Myocyte (in vitro differentiated cells): ENCODE measurements around the gene SGK1. TPM values are rescaled to one million over a fixed set of nuclear protein-coding genes. Genes with fewer than 3 reads are reported as not detected.
"Not testable (repeated sequence)": the region's sequence is repeated elsewhere in the genome, so short reads cannot be mapped to it uniquely, and the experiment has no call there.

Source experiments
- DNase-seq: peaks from one replicate; pipeline ENCODE4 v3.0.0-alpha.2; 2012; ENCODE audit warnings: low read depth
- total RNA-seq: library from RNA; depleted of rRNA; stranded (reverse); fragments of >200 nt; gene quantifications from 2 replicates; pipeline ENCODE4 v1.2.3, GENCODE V29; 2014

Gene SGK1
- total RNA-seq, 1 donor from 2014 or later = 28.0 TPM

DNA sequence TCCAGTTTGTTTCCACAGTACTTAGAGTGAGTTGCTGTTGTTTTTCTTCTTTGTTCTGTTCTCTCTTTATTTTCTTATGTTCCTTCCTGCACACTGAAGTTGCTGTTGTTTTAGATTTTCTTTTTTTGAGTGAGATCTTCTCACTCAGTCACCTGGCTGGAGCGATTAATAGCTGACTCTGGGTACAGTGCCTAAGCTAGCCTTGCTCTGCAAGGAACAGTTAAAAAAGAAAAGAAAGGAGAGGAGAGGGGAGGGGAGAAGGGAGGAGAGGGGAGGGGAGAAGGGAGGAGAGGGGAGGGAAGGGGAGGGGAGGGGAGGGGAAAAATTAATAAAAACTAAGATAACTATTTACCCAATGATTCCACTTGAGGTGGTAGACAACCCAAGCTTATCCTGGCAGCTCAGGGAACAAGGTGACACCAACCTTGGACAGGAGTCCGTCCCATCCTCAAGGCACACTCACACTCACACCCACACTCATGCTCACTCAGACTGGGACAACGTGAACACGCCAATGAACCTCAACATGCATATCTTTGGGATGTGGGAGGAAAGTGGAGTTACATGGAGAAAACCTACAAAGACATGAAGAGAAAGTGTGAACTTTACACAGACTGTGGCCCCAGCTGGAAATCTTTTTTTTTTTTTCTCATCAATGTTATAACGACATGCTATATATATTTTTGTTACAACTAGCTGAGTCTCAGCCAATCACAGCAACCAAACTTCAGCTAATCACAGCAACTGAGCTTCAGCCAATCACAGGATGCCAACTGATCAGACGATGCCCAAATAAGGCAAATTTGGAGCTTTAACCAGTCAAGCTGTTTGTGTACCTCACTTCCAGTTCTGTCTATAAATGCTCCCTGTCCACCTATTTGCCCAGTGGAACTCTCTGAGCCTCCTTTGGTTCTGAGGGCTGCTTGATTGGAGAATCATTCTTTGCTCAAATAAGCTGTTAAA is 124.1 kb downstream of the SGK1 start:
- DNase-seq = no peak

DNA sequence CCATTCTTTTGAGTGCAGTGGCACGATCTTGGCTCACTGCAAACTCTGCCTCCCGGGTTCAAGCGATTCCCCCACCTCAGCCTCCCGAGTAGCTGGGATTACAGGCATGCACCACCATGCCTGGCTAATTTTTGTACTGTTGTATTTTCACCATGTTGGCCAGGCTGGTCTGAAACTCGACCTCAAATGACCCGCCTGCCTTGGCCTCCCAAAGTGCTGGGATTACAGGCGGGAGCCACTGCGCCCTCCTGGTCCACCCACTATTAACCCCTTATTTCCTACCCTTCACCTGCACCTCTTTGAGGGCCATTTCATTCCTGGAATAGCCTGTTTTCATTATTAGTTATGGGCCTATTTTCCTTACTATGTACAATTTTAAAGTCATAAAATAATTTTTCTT is 125.3 kb downstream of the SGK1 start:
- DNase-seq = not testable (repeated sequence)

DNA sequence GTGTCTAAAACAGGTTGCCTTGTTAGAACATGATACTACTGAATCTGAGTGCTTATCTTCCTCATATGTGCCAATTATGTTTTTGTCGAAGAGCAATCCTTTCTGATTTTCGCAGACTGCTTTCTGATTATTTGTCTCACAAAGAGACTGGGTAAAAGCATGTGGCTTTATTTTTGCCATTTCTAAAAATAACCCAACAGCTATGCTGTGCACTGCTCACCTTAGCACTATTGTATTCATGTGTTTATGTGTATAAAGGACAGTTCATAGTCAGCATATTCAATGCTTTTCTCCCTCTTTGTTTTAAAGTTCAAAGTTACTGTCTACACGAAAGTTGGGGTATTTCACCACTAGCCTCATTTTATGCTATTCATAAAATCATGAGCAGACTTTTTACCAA is 127.0 kb downstream of the SGK1 start:
- no peak for DNase-seq

DNA sequence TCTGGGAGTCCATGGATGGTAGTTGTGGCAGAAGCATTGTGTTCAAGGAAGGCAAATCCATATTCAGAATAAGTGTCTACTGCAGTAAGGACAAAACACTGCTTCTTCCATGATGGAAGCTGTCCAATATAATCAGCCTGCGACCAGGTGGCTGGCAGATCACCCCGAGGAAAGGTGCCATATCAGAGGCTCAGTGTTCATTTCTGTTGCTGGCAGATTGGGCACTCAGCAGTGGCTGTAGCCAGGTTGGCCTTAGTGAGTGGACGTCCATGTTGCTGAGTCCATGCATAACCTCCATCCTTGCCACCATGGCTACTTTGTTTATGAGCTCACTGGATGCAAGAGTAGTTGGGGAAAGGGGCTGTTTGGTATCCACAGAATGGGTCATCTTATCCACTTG is 130.2 kb downstream of the SGK1 start:
- no peak for DNase-seq

DNA sequence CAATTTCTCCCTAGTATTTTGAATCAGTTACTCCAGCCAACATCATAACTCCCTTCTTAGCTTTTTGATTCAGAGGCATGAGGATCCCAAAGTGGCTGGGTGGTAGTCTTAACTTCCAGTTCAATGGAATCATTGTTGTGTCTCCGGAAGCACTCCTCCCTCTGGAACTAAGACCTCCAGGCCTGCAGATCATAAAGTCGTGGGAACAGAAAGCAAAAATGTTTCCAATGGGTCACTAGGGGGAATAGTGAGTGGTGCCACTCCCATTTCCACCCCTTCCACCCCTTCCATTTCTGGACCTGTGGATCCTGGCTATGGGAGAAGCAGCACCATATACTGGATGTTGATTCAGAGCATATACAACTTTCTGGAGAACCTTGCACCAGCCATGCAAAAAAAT is 130.8 kb downstream of the SGK1 start:
- DNase-seq = no peak

DNA sequence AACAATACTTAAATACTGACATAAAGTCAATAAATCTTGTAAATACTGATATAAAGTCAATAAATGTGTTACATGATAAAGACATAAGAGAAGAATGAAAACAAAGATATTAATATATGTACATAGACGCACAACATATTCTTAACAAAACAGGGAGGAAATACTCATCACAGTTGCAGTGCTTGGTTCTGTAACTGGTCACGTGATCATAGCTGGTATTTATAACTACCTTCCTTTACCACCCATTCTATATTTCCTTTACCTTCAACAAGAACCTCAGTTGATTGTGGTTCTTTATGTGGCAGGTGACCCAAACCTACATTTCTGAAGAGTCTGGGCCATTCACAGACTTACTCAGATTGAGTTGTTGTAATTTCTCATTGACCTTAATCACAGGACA is 131.6 kb downstream of the SGK1 start:
- no peak for DNase-seq

DNA sequence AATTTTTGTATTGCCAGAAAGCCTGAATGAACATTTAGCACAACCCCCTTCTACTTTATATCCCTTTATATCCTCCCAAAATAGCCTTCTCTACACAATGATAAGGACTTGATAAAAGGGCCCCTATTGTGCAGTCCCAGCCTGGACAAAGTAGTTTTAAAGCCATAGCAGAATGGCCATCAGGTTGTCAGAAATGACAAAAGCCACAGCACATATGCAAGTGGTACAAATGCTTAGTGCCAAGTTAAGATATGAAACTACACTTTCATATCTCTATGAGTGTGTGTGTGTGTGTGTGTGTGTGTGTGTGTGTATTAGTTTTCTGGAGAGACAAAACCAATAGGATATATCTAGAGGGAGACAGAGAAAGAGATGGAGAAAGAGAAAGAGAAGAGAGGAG is 132.6 kb downstream of the SGK1 start:
- no peak for DNase-seq

DNA sequence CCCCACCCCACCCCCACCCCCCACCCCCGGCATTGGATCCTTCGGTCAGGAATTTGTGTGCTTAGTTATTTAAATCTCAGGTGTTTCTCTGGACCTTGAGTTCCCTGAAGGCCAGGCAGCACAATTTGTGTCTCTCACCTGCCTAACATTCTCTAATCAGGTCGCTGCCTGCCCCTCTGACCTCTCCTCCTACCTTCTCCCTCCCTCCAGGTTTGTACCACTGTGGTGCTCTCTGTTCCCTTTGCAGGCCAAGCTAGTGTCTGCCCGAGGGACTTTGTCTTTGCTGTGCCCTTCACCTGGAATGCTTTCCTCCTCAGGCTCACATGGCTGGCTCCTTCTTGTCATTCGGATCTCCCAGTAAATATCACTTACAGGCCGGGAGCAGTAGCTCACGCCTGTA is 134.1 kb downstream of the SGK1 start:
- no peak for DNase-seq

DNA sequence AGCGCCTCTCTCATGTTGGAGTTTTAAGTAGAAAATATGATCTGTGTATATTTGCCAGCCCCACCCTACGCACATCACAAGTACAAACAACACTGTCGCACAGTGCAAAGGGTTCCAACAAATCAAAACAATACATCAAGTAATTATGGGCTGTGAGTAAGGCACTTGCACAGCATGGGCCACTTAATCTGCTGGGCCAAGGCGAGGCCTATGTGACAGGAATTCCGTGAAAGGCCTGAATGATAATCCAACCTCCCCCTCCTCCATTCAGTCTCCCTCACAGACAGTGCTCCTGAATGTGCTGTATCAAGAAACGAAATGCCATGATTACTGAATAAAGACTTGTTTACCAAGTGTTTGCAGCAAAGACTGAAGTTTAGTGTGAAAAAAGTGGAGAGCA is 135.4 kb downstream of the SGK1 start:
- no peak for DNase-seq

DNA sequence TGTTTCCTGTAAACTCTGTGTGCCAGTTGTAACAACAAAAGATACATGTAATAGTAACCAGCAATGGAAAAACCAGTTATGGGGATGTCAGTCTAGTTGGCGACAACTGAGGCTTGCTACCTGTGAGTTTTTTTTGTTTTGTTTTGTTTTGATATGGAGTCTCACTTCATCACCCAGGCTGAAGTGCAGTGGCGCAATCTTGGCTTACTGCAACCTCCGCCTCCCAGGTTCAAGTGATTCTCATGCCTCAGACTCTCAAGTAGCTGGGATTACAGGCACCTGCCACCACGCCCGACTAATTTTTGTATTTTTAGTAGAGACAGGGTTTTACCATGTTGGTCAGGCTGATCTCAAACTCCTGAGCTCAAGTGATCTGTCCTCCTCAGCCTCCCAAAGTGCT is 136.2 kb downstream of the SGK1 start:
- DNase-seq = not testable (repeated sequence)

DNA sequence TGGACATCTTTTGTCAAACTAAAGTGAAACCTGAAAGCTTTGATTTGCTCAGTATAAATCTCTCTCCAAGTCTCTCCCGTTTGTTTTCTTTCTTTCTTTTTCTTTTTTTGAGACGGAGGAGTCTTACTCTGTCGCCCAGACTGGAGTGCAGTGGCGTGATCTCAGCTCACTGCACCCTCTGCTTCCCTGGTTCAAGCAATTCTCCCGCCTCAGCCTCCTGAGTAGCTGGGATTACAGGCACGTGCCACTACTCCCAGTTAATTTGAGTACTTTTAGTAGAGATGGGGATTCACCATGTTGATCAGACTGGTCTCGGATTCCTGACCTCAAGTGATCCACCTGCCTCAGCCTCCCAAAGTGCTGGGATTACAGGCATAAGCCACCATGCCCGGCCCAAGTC is 136.7 kb downstream of the SGK1 start:
- not testable (repeated sequence) for DNase-seq

DNA sequence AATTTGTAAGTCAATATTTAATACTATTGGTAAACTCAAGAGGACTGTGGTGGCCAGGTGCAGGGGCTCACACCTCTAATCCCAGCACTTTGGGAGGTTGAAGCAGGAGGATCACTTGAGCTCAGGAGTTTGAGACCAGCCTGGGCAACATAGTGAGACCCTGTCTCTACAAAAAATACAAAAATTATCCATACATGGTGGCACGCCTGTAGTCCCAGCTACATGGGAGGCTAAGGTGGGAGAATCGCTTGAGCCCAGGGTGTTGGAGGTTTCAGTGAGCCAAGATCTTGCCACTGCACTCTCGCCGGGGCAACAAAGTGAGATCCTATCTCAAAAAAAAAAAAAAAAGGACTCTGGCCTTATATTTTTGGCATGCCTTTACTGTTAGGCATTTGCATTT is 137.4 kb downstream of the SGK1 start:
- not testable (repeated sequence) for DNase-seq

DNA sequence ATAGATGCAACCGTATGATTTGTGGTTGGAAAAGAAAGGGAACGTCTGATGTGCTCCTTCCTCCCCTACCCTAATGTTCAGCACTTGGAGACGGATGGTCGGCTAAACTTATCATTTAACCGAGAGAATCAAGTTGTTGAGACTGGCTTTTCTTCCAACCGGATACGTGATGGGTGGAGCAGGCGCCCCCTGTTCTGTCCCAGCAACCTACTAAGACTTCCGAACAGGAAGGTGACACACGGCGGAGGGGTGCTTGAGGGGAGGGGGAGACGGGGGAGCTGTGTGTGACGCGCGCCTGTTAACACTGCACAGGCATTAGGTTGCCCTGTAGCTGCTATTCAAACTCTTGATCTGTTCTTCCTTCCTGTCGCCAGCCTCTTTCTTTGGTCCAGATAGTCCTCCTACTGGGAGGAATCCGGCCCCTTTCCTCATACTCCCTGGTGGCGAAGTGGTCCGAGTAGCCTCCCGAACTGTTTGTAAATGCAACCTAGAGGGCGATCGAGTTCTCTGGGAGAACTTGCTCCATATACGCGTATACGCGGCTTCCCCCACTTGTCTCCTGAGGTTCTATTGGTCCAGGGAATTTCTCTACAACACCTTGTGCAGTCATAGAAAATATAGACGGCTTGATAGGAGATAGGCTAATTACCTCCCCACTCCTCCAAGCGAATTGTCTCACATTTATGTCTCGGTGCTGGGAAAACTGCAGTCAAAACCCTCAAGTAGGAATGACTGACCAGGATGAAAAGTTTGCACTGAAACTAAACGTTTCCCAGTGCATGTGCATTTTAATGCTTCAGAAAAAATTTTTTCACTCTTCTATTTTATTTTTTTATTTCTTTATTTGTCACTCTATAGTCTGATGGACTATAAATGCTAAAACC is 139.5 kb downstream of the SGK1 start:
- peak; percentile 93 for DNase-seq

DNA sequence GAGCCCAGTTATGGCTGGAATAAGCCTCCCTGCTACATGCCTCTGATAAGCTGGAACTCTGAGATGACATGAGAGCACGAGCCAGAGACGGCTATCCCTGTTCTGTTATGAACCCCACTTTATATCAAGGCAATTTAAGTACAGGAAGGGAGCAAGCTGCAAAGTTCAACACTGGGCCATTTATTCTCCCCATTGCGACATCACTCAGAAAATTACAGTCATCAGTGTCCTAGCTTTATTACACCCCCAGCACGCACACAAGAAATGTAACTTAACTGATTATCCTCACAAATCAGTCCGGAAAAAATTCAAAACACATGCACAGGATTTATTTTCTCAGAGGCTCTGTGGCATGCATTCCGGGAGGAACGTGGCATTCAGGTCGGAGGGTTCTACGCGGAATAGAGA is 140.2 kb downstream of the SGK1 start:
- peak; percentile 20 for DNase-seq

DNA sequence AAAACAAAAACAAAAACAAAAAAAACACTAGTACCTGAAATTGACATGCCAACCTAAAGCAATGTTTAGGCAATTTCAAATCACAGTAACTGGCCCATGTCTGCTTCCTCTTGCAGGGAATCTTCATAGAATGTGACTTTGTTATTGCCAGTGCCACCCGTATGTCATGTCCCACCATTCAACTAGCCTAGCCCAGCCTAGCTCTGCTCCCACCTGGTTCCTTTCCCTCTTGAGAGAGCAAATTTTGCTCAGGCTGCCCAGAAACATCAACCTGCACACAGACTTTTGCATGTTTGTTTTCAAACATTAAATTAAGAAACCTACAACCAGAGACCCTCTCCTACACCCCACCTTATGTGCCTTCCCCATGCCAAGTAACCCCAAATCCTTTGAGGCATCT is 140.7 kb downstream of the SGK1 start:
- no peak for DNase-seq

DNA sequence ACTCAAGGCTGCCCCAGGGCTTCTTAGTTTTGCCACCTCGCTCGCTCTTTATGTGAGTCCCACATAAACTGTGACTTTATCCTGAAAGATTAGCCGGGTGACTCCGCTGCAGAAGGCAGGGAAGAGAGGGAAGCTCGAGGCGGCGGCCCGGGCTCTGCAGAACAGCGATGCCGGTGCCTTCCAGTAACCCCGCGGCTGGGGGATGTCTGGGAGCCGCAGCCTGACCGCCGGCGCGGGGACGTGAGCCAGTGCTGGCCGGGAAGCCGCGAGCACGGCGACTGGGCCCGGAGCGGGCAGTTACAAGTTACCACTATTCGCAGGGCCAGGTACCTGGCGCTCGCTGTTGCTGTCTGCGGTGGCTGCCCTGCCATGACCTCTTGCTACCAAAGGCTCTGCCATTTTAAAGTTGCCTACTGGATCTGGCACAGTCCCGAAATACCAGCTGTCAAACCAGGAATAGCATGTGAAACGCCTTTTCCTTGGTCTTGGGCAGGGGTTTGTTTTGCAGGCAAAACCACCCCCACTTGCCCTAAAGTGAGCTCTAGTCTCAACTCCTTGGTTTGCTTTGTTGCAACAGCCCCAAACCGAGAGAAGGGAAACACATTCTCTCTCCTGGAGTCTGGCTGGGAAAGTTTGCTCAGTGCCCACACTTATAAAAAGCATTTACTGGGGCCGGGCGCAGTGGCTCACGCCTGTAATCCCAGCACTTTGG is 141.5 kb downstream of the SGK1 start:
- DNase-seq = peak; percentile 77

DNA sequence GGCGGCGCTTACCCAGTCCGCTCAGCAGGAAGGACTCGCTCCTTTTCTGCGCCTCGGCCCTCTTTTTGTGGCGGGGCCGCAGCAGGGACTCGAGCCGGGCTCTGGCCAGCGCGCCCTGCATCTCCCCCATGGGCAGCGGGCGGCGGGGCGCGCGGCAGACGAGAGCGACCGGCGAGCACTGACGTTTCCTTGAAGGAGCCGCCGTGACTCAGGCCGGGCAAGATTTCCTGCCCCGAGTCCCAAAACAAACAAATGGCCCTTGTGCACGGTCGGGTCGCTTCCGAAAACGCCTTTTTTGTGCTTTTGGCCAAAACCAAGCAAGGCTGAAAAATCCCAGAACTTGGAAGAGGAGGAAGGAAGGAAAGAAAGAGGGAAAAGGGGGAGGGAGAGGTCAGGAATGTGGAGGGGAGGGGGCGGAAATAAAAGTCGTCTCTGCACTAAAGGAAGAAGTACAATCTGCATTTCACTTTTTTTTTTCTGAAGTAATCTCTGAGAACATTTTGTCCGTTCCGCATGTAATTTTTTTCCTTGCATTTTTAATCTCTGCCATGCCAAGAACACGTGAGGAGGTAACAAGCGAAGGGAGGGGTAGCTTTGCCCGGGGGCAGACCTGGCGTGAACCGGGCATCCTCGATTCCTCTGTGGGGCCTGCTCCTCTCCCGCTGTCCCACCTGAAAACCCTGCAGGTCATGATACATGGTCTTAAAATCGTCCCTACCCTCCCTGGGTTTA is 142.2 kb downstream of the SGK1 start:
- DNase-seq = peak; percentile 66

DNA sequence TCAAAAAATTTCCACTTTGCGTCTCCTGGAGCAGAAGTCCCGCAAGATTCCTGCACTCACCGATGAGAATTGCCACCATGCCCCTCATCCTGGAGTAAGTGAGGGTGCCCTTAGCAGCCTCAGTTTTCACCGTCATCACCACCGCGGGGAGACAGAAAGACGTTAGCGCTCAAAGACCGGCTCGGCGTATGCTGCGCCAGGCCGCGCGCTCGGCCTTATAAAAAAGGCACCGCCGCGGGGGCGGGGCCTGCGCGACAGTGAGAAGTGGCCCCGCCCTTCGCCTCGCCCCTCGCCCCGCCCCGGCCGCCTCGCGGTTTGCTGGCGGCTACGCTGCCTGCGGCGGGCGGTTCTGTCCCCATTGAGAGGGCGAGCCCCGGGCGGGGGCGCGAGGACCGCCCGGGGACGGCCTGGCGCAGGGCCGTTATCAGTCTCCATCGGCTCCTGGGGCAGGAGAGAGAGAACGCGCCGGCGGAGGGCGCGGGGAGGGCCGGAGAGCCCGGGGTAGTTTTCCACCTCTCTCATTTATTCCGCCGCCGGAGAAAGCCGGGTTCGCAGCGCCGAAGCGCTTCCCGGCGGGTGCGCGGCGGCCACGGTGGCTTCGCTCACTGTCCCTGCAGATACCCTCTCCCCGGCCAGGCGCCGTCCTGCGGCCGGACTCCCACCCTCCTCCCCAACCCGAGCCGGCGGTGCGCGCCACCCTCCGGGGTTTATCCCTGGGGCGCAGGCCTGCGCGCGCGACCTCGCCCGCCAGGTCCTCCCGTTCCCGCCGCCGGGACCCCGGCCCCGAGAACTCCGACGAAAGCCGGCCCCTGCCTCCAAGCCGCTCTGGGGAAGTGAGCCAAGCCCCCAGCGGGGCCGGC is 143.0 kb downstream of the SGK1 start:
- peak; percentile 91 for DNase-seq

DNA sequence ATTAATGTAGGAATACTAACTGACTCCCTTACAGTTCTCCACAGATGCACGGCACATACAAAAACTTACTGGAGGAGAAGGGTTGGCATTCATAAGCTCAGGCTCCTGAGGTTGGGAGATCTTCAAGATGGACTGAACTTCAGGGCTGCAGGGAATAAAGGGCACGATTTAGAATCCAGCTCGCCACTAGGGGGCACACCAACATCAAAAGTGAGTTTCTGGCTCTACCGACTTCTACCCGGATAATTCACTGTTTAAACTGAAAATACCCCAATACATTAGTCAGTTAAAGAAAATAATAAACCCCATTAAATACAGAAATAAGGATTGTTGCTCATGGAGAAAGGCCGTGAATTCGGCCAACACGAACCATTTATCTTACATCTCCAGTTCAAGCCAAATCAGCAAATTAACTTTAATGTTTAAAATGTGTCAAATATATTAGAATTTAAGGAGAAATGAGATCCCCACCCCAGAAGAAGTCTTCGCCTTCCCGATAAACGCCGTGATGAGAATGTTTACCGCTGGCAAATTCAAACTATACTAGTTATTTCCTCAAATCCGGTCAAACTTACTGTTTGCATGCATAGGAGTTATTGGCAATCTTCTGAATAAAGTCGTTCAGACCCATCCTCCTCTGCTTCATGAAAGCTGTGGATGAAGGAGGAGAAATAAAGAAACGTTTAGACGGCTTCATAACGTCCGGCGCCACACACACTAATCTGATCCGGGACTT is 143.8 kb downstream of the SGK1 start:
- peak; percentile 90 for DNase-seq
